Measurements from ENCODE around the gene BCAT1.

The BCAT1 gene

GRCh38 chr12:24920141-24920540, 28.8 kb downstream of the BCAT1 start:
- Histone ChIP-seq H3K4me3 (ENCODE audit: low read length) (no peak overlapping the region), H3K9me3 (ENCODE audit: control insufficient read depth, insufficient read depth, low read length) (no peaks in the 10 kb centered on the region), H3K9me2 (replicated peaks; ENCODE audit: control insufficient read depth, low read length) (no peaks in the 10 kb centered on the region), H3K4me2 (ENCODE audit: low read length) (no peak overlapping the region), H3K36me3 (ENCODE audit: control insufficient read depth, low read length) (peaks cover 46% of the 10 kb centered on the region), H3K4me1 (ENCODE audit: control insufficient read depth, low read length) (no peaks in the 10 kb centered on the region), H3K79me2 (ENCODE audit: control insufficient read depth, low read length) (peaks cover 100% of the 10 kb centered on the region), H3F3A (ENCODE audit: control insufficient read depth, insufficient read depth) (no peaks in the 10 kb centered on the region), H4K20me1 (ENCODE audit: control insufficient read depth, insufficient read depth, low read depth, low read length) (peaks cover 18% of the 10 kb centered on the region), H3K27ac (ENCODE audit: low read depth, low read length) (no peak overlapping the region), H3K27me3 (ENCODE audit: control insufficient read depth, low read length) (no peaks in the 10 kb centered on the region)
- TF ChIP-seq EZH2phosphoT487 (IDR thresholded peaks at IDR 0.05; ENCODE audit: borderline replicate concordance, low read length) (no peak), CTCF (IDR thresholded peaks at IDR 0.05; ENCODE audit: low read depth, low read length, poor library complexity, severe bottlenecking) (no peak)

- Histone ChIP-seq H3K27ac (ENCODE audit: low read depth, low read length) (no peak overlapping the region), H3K79me2 (ENCODE audit: control insufficient read depth, low read length) (peaks cover 100% of the 10 kb centered on the region), H3K36me3 (ENCODE audit: control insufficient read depth, low read length) (peaks cover 48% of the 10 kb centered on the region), H3K4me1 (ENCODE audit: control insufficient read depth, low read length) (no peaks in the 10 kb centered on the region), H3K4me3 (ENCODE audit: low read length) (no peak overlapping the region), H3K9me3 (ENCODE audit: control insufficient read depth, insufficient read depth, low read length) (no peaks in the 10 kb centered on the region), H4K20me1 (ENCODE audit: control insufficient read depth, insufficient read depth, low read depth, low read length) (peaks cover 18% of the 10 kb centered on the region), H3K4me2 (ENCODE audit: low read length) (no peak overlapping the region), H3K27me3 (ENCODE audit: control insufficient read depth, low read length) (no peaks in the 10 kb centered on the region), H3F3A (ENCODE audit: control insufficient read depth, insufficient read depth) (no peaks in the 10 kb centered on the region), H3K9me2 (replicated peaks; ENCODE audit: control insufficient read depth, low read length) (no peaks in the 10 kb centered on the region)
- TF ChIP-seq EZH2phosphoT487 (IDR thresholded peaks at IDR 0.05; ENCODE audit: borderline replicate concordance, low read length) (no peak), CTCF (IDR thresholded peaks at IDR 0.05; ENCODE audit: low read depth, low read length, poor library complexity, severe bottlenecking) (no peak)
Measured at GRCh38 chr12:24919346-24920001, 29.4 kb downstream of the BCAT1 start.

GRCh38 chr12:24918596-24918995, 30.3 kb downstream of the BCAT1 start:
- H3K9me2 ChIP-seq (replicated peaks; ENCODE audit: control insufficient read depth, low read length): no peaks in the 10 kb centered on the region
- H3K9me3 ChIP-seq (ENCODE audit: control insufficient read depth, insufficient read depth, low read length): no peaks in the 10 kb centered on the region
- H3K27me3 ChIP-seq (ENCODE audit: control insufficient read depth, low read length): no peaks in the 10 kb centered on the region
- no peak overlapping the region for H3K4me3 ChIP-seq (ENCODE audit: low read length)
- no peaks in the 10 kb centered on the region for H3F3A ChIP-seq (ENCODE audit: control insufficient read depth, insufficient read depth)
- H3K79me2 ChIP-seq (ENCODE audit: control insufficient read depth, low read length): peaks cover 100% of the 10 kb centered on the region
- H3K27ac ChIP-seq (ENCODE audit: low read depth, low read length): no peak overlapping the region
- no peaks in the 10 kb centered on the region for H3K4me1 ChIP-seq (ENCODE audit: control insufficient read depth, low read length)
- H4K20me1 ChIP-seq (ENCODE audit: control insufficient read depth, insufficient read depth, low read depth, low read length): peaks cover 18% of the 10 kb centered on the region
- H3K36me3 ChIP-seq (ENCODE audit: control insufficient read depth, low read length): peaks cover 52% of the 10 kb centered on the region
- no peak overlapping the region for H3K4me2 ChIP-seq (ENCODE audit: low read length)
- TF ChIP-seq EZH2phosphoT487 (IDR thresholded peaks at IDR 0.05; ENCODE audit: borderline replicate concordance, low read length) (no peak), CTCF (IDR thresholded peaks at IDR 0.05; ENCODE audit: low read depth, low read length, poor library complexity, severe bottlenecking) (no peak)

Measured in DOHH2 (cell line).